ENCODE data around the gene SMAGP.
"Not testable (repeated sequence)": the region's sequence is repeated elsewhere in the genome, so short reads cannot be mapped to it uniquely, and the experiment has no call there.

The SMAGP gene, protein sequence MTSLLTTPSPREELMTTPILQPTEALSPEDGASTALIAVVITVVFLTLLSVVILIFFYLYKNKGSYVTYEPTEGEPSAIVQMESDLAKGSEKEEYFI
- total RNA-seq: 0.17 to 2.2 (median 0.79) reads per million in 17 experiments

DNA sequence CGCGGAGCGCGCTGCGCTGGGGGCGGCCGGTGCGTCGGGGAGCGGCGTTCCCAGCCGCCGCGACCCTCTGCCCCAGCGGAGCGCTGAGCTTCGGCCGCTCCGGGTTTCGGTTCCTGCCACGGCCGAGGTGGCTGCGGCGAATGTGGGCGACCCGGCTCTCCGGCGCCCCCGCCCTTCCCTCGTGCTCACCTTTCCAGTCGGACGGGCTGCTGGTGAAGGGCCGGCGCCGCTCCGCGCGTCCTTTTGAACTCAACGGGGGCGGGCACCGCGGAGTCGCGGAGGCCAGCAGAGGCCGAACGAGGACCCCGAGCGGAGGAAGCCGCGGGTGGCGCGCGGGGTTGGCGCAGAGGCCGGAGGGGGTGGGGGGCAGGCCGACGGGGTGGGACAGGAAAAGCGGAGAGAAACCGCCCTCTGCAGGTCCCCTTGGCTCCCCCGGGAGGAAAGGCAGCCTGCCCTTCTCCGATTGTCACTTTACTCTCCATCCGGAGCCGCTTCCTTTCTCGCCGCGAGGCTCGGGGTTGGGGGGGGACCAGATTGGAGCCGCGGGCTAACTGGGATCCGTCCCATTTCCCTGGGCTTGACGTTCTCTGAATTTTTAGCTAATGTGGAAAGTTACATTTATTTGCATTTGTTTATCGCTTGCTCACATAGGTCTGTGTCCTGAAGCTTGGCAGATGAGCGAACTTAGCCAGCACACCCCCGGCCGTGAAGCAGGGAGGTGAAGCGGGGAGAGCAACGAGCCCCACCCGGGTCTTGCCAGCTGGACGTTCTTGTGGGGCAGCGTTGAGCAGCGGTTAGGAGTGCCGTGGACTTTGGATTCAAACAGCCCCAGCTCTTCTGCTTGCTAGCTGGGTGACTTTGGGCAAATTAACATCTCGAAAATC, at the start of gene SMAGP:
TSS of gene SMAGP (minus strand) at position 349 of the 884 bp plus-strand sequence. CDS start 1,137 bp downstream, outside the sequence.
- DNase-seq: peak; percentile 34 to 73 (median 56)

DNA sequence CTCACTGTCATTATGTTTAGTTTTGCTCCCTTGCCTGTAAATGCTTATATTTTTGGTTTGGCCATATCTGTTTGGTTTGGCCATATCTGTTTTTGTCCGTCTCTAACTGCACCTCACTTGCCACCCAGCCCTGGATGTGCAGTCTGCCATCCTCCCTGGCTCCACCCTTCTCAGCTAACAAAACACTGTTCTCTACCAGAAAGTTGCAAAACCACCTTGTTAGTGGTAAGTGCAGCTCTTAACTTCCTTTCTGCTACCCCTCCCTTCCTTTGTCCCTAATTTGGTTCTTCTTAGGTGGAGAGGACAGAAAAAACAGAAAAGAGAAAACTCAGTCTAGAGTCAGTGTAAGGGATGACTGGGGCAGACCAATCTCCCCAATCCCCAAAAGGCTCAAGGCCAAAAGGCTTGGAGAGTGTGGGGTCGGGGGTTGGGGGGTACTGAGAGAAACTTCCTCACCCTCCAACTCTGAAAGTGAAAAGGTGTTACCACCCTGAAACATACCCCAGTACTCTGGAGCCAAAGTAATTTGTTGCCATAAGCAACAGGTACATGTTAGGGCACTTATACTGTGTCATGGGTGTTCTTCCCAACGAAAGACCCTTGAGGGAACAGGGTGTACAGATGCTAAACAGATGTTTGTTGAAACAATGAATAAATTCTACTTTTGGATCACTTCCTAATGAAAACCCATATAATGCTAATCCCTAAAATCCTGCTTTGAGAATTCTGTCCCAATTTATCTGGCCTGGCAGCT, 48.8 kb upstream of the SMAGP start:
- no peak for DNase-seq

DNA sequence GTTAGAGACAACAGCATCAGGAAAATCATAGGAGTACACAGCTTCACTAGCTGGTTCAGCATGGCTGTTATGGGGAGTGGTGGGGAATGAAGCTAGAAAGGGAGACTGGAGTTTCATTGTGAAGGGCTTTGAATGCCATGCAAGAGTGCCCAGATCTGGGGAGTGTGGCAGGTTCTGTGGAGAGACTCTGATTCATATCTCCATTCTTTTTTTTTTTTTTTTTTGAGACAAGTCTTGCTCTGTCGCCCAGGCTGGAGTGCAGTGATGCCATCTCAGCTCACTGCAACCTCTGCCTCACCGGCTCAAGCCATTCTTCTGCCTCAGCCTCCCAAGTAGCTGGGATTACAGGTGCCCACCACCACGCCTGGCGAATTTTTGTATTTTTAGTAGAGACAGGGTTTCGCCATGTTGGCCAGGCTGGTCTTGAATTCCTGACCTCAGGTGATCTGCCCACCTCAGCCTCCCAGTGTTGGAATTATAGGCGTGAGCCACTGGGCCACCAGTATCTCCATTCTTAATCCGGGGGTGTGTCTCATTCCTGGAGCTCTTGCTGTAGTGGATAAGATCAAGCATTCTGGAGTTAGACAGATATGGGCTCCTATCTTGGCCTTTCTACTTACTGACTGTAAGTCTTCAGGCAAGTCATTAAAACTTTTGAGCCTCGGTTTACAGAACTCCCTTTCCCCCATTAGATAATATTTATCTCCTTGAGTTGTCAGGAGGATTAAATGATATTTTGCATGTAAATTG, 48.0 kb upstream of the SMAGP start:
- not testable (repeated sequence) for DNase-seq

DNA sequence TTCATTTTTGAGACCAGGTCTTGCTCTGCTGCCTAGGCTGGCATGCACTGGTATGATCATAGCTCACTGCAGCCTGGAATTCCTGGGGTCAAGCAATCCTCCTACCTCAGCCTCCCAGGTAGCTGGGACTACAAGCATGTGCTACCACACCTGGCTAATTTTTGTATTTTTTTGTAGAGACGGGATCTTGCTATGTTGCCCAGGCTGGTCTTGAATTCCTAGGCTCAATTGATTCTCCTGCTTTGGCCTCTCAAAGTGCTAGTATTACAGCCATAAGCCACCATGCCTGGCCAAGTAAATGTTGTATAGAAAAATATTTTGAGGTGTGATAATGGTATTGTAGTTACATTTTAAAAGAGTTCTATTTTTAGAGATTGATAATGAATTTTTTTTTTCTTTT, 41.2 kb upstream of the SMAGP start:
- DNase-seq: no peak

DNA sequence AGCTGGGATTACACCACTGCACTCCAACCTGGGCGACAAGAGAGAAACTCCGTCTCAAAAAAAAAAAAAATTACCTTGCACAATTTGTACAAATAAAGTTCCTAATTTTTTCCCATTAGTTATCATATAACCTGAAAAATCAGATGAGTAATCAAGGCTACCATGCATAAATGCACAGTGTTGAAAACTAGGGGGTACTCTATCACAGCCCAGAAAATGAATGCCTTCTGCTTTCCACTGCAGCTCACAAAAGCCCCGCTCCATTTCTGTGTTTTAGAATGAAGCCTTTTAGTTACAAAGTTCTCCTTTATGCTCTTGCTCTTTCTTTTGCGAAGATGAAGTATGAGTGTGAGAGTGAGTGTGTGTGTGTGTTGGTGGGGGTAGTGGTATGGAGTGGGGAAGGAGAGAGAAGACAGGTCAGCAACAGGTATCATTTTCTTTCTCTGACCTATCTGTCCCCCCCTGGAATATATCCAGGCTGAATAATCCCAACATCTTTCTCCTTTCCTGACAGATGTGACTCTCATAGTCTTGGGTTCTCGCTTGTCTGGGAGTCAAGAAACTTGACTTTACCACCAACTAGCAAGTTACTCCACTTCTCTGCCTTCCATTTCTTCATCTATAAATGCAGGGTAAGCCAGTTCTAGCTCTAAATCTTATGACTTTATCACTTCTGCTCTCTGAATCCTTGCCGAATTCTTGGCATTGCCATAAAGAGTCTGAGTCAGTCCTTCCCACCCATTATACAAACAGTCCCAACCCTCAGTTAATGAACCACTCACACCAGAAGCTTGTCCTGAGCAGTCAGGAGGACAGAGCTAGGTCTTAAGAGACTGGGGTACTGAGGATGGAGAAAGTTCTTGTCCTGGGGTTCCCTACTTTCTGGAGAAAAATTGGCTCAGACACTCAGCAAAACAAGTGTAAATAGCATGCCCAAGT, 37.7 kb upstream of the SMAGP start:
- DNase-seq: peak; percentile 30 to 64 (median 46)

DNA sequence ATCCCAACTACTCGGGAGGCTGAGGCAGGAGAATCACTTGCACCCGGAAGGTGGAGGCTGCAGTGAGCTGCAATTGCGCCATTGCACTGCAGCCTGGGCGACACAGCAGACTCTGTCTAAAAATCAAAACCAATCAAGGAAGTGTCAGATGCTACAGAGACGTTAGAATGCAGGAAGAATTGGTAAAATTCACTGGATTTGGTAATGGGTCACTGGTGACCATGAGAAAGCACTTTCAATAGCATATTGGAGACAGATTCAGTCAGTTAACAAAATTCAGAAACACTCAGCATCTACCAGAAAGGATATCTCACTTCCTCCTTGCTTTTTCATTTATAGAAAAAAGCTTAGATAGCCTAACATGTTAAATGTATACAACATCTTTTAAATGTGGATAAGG, 36.3 kb upstream of the SMAGP start:
- peak in 3 of 4 experiments; percentile 39 to 53 (median 46) for DNase-seq

DNA sequence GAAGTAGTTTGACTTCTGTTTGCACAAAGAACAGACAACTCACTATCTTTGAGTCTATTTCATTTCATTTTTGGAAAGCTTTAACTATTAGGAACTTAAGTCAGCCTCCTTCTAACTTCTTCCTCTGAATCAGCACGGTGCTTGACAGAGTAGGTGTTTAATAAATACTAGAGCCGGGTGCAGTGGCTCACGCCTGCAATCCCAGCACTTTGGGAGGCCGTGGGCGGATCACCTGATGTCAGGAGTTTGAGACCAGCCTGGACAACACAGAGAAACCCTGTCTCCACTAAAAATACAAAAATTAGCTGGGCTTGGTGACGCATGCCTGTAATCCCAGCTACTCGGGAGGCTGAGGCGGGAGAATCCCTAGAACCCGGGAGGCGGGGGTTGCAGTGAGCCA, 30.6 kb upstream of the SMAGP start:
- peak; percentile 57 to 79 (median 66) for DNase-seq

DNA sequence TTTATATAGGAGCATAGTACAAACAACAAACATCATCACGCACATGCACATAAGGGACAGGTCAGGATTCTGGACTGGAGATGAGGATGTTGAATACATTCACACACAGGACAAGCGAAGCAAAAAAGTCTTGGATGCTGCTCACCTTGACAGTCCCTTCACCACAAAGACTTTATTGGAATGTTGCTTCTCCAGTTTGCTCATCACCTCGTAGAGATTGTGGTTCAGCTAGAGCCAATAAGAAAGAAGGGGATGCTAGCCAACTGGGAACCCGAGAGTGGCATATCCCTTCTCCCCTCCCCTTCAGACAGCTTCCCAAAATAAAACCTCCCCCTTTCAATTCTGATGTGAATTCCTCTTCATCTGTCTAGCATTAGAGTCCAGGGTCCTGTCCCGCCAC, 25.4 kb upstream of the SMAGP start:
- no peak for DNase-seq

DNA sequence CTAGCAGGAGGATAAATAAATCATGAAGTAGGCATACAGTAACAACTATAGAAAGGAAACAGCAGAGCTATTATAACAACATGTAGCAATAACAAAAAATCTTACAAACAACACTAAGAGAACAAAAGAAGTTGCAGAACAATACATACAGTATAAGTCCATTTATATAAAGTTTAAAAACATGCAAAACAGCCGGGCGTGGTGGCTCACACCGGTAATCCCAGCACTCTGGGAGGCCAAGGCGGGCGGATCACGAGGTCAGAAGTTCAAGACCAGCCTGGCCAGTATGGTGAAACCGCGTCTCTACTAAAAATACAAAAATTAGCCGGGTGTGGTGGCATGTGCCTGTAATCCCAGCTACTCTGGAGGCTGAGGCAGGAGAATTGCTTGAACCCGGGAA, 23.9 kb upstream of the SMAGP start:
- not testable (repeated sequence) for DNase-seq

DNA sequence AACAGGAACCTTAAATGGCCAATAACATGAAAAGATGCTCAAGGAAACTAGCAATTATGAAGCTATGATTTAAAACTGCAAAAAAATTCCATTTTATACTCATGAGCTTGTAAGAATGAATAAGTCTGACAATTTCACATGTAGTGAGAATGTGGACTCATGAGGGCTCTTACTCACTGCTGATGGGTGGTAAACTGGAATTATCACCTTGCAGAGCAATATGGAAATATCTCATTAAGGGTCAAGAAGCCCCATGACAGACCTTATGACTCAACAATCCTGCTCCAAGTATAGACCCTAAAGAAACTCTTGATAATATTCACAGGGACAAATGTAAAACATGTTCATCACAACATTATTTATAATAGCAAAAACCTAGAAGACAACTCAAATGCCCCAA, 23.5 kb upstream of the SMAGP start:
- peak; percentile 5 to 67 (median 42) for DNase-seq

DNA sequence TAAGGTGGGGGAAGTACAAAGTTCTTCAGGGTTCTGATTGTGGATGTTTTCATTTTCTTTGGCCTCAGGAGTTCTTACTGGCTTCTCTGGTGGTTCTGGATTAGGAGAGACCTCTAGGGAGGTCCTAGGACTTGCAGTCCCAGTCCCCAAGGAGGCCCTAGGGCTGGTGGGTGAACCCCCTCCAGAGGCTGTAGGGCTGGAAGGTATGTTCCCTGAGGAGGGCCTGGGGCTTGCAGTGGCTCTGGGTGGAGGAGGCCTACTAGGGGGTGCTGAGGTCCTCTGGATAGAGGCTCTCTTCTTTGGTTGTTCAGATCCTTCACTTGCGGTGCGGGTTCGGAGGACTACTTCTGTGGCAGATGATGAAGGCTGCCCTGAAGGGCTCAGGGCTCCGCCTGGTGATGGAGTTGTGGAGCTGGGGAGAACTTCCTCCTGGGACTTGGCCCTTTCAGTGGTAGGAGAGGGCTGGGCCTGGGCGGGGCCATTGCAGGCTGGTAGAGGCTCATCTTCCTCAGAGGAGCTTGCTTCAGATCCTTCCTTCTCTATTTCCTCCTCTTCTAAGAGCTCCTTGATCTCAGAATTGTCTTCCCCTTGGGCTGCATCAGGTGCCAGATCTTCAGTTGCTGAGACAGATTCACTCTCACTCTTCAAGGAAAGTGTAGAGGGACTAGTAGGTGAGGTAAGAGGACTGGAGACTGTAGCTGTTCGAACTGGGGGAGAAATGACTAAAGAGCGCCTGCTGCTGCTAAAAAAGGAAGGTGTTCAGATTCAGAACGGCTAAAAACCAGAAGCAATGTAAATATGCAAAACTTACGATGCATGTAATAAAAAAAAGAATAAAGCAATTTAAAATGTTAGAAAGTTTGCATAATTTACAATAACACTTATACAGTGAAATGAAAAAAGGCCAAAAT, 21.6 kb upstream of the SMAGP start:
- peak; percentile 84 to 92 (median 90) for DNase-seq

DNA sequence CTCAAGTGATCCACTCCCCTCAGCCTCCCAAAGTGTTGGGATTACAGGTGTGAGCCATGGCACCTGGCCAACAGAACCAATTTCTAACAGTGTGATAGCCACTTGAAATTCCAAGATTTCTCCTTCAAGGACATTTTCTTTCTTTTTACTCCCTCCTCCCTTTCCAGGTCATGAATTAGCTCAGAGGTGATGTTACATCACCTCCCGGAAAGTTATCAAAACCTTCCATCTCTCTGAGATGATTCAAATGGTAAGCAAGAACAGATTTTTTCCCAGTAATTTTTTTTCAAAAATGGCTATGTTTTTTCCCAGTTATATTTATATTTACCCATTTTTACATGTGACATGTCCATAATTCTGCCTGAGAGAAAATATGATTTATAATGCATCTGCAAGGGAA, 15.6 kb upstream of the SMAGP start:
- no peak for DNase-seq

DNA sequence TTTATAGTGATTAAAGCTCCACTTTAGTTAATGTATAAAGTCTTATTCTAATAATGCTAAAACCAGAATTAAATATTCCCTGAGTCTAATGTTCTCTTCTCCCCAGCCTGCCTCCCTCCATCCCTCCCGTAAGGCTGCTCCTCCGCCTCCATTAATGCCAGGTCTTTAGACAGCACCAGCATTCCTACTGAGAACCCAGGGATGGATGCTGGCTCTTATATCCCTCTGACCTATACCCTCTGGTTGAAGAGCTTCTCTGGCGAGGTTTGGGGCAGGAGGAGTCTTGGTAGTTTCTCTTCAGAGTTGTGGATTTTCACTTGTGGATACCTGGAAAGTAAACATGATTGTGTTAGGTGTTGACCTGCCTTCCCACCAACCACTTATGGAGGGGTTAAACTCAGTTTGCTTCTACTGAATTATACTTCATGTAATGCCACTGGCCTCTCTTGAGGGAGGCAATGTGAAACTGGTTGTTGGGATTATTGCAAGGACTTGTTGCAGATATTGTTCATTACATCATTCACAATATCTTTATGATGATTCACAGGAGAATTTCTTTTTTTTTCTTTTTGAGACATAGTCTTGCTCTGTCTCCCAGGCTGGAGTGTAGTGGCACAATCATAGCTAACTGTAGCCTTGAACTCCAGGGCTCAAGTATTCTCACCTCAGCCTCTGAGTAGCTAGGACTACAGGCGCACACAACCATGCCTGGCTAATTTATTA, 11.1 kb upstream of the SMAGP start:
- DNase-seq: no peak

DNA sequence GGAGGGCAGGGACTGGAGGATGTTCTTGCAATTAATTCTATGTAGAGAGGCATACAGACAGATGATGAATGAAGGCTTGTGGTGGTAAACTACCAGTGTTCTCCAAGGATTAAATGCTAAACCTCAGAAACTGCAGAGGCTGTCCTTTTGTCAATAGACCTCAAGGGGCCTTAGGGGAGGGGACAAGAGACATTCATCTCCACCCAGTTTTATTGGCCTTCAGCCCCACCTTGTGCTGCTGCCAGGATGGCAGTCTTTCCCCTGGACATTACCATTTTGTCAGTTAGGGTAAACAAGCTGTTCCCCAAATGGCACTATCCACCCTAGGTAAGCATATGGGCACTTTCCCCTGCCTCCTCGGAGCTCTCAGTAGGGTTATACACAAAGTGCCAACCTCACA, 4.9 kb upstream of the SMAGP start:
- DNase-seq: no peak

DNA sequence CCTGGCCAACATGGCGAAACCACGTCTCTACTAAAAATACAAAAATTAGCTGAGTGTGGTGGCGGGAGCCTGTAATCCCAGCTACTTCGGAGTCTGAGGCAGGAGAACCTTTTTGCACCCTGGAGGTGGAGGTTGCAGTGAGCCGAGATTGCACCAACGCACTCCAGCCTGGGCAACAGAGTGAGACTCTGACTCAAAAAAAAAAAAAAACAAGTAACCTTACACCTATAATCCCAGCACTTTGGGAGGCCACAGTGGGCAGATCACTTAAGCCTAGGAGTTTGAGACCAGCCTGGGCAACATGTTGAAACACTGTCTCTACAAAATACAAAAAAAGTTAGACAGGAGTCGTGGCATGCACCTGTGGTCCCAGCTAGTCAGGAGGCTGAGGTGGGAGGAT, 2.6 kb upstream of the SMAGP start:
- DNase-seq: not testable (repeated sequence)

DNA sequence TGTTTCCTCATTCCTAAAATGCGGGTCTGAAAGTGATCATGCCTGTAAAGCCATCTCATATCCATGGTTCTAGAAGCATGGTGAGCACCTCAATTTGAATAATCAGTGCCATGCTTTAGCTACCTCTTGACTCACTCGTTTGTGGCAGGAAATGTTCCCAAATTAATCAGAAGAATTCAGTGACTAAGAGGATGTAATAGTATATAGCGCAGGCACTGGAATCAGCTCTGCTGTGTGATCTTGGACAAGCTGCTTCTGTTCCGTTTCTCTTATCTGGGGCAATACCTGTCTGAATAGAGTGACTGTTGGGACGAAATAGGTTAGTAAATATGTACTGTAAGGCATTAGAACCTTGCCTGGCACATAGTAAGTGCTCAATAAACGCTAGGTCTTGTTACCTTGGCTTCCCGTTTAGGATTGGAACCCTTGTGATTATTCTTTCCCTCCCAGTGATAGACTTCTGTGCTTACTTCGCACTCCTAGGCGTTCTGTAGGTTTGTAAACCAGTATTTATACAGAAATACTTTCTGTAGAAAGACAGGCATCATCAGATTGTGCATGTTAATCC, 820 bp upstream of the SMAGP start:
- DNase-seq: peak in 1 of 4 experiments; percentile 22

DNA sequence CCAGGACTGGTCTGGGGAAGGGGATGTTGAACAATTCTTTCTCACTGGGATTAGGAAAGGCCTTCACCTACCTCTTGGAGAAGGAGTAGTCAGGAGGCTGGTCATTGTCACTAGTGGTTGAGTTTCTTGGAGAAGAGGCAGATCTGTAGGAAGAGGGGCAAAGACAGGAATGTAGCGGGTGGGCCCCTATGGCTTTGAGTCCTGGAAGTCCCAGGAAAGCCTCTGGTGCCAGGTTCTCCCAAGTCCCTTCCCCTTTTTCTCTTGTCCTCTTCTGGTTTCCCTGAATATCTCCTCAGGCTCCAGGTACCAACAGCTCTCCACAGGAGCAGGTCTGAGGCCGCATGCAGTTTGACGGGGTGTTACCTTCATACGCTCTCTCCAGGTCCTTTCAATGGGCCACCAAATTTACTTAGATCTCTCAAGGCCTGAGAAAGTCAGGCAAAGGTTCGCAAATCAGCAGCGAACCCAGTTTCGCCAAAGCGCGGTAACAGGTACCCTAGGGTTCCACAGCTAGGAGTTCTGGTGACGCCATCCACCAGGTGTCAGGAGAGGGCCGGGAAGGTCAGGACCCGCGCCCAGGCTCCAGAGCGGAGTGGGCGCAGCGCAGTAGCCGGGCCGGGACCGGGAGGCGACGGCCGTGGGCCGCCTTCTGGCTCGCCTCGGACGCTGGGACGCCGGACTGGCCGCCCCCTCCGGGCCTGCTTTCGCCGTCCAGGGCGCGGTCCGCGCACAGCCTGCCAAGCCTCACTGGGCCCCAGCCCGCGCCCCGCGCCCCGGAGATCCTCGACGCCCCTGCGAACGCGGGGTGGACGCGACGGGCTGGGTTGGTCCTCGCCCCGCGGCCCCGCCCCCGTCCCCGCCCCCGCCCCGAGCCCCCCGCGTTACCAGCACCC, 795 bp downstream of the SMAGP start:
- peak in 3 of 4 experiments; percentile 9 to 55 (median 42) for DNase-seq

DNA sequence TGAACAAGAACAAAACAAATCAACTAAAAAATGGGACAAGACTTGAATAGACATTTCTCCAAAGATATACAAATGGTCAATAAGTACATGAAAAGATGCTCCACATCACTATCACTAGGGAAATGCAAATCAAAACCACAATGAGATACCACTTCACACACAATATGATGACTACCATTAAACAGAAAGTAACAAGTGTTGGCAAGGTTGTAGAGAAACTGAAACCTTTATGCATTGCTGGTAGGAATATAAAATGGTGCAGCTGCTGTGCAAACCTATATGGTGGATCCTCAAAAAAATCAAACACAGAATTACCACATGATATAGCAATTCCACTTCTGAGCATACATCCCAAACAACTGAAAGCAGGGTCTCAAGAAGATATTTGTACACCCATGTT, 5.2 kb downstream of the SMAGP start:
- DNase-seq: no peak
